ENCODE results near the gene APIP. TPM values are rescaled to one million over a fixed set of nuclear protein-coding genes. Genes with fewer than 3 reads are reported as not detected.

Gene APIP
- polyA plus RNA-seq, 1 experiment, result 10.0 TPM

DNA sequence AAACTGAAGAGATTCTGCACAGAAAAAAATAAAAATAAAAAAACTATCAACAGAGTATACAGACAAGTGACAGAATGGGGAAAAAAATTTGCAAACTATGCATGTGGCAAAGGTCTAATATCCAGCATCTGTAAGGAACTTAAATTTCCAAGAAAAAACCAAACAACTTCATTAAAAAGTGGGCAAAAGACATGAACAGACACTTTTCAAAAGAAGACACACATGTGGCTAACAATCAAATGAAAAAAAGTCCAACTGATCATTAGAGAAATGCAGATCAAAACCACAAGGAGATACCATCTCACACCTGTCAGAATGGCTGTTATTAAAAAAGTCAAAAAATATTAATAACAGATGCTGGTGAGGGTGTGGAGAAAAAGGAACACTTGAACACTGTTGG, 64.3 kb downstream of the APIP start:
- DNase-seq (ENCODE audit: low read depth), result no peak
- ChIA-PET POLR2A (no interaction called here), CTCF (no interaction called here)
- H3K4me3 ChIP-seq (ENCODE audit: low read depth, low read length), result no peak overlapping the region
- H3K27me3 ChIP-seq (ENCODE audit: control insufficient read depth, insufficient read depth, low read length), result peaks cover 6% of the 10 kb centered on the region; the same call in 1 of the 2 replicates
- no peaks in the 10 kb centered on the region for H3K36me3 ChIP-seq (ENCODE audit: control insufficient read depth, insufficient read depth, low read length)
- TF ChIP-seq, protein P1, sequence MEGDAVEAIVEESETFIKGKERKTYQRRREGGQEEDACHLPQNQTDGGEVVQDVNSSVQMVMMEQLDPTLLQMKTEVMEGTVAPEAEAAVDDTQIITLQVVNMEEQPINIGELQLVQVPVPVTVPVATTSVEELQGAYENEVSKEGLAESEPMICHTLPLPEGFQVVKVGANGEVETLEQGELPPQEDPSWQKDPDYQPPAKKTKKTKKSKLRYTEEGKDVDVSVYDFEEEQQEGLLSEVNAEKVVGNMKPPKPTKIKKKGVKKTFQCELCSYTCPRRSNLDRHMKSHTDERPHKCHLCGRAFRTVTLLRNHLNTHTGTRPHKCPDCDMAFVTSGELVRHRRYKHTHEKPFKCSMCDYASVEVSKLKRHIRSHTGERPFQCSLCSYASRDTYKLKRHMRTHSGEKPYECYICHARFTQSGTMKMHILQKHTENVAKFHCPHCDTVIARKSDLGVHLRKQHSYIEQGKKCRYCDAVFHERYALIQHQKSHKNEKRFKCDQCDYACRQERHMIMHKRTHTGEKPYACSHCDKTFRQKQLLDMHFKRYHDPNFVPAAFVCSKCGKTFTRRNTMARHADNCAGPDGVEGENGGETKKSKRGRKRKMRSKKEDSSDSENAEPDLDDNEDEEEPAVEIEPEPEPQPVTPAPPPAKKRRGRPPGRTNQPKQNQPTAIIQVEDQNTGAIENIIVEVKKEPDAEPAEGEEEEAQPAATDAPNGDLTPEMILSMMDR (IDR thresholded peaks at IDR 0.05; ENCODE audit: insufficient read depth, low read depth, low read length), result no peak

DNA sequence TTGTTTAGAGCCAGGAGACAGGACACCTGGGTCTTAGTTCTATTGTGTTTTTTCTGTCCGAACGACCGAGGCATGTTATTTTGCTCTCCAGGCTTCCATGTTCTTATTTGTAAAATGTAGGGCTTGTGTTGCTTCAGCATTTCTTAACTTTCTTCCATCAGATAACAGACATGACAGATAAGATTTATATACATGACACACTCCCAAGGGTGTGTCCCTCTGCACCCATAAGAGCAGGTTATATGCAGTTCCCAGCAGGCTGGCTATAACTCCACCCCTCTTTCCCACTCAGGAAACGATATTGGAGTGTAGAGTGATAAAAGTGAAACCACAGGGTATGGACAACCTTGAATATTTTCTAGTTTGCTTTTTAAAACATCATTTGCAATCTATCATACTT, 65.8 kb downstream of the APIP start:
- H3K36me3 ChIP-seq (ENCODE audit: control insufficient read depth, insufficient read depth, low read length), result no peaks in the 10 kb centered on the region
- TF ChIP-seq, protein P1 (IDR thresholded peaks at IDR 0.05; ENCODE audit: insufficient read depth, low read depth, low read length), result no peak
- ChIA-PET POLR2A (no interaction called here), CTCF (no interaction called here)
- peaks cover 6% of the 10 kb centered on the region; the same call in 1 of the 2 replicates for H3K27me3 ChIP-seq (ENCODE audit: control insufficient read depth, insufficient read depth, low read length)
- no peak for DNase-seq (ENCODE audit: low read depth)
- no peak overlapping the region for H3K4me3 ChIP-seq (ENCODE audit: low read depth, low read length)

DNA sequence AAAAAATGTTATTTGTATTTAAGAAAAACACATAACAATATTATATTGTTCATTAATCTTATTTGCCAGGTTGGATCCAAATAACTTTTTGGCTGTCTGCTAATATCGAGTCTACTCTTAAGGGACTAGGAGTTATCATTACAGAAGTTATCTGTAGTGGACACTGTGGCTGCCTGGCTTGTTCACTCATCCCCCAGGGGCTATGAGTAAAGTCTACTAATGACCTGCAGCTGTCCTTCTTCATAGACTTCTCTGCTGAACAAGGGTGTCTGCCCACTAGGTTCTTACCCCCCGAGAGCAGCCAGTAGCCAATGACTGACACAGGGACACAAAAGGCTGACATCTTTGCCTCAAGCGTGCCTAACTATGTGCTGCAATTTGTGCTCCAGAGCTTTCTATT, 69.7 kb downstream of the APIP start:
- no peak overlapping the region for H3K4me3 ChIP-seq (ENCODE audit: low read depth, low read length)
- ChIA-PET POLR2A (no interaction called here), CTCF (interaction anchor here (1.0 kb wide), 1 partner anchor 10 kb away, joined by 5 read pairs; no protein-coding TSS in a partner anchor)
- H3K27me3 ChIP-seq (ENCODE audit: control insufficient read depth, insufficient read depth, low read length), result peaks cover 15% of the 10 kb centered on the region
- TF ChIP-seq, protein P1 (IDR thresholded peaks at IDR 0.05; ENCODE audit: insufficient read depth, low read depth, low read length), result no peak
- no peak for DNase-seq (ENCODE audit: low read depth)
- no peaks in the 10 kb centered on the region for H3K36me3 ChIP-seq (ENCODE audit: control insufficient read depth, insufficient read depth, low read length)

DNA sequence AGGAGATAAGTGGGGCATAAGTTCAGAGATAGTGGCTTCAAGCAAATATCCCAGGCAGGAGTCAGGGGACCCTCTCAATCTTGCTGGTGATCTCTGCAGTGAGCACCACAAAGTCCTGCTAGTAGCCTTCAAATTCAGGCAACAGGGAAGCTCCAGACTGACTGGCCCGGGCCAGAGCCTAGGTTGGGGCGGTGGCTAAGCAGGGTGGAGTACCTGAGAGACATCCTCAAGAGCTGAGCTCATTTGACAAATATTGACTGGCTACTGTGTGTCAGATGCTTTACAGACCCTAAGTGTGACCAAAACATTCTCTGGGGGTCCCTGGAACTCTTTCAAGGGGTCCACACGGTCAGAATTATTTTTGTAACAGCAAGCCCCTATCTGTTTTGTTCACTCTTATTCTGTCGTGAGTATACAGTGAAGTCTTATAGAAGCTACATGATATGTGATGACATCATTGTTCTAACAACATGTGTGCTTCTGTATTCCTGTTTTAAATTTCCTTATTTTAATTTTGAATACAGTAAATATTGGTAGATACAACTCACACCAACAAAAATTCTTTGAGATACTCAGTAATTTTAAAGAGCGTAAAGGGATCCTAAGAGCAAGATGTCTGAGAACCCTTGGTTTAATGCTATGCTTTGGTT, 71.6 kb downstream of the APIP start:
- TF ChIP-seq, protein P1 (IDR thresholded peaks at IDR 0.05; ENCODE audit: insufficient read depth, low read depth, low read length), result no peak
- H3K27me3 ChIP-seq (ENCODE audit: control insufficient read depth, insufficient read depth, low read length), result peaks cover 12% of the 10 kb centered on the region
- H3K36me3 ChIP-seq (ENCODE audit: control insufficient read depth, insufficient read depth, low read length), result no peaks in the 10 kb centered on the region
- DNase-seq (ENCODE audit: low read depth), result no peak
- ChIA-PET POLR2A (no interaction called here), CTCF (no interaction called here)
- no peak overlapping the region for H3K4me3 ChIP-seq (ENCODE audit: low read depth, low read length)

DNA sequence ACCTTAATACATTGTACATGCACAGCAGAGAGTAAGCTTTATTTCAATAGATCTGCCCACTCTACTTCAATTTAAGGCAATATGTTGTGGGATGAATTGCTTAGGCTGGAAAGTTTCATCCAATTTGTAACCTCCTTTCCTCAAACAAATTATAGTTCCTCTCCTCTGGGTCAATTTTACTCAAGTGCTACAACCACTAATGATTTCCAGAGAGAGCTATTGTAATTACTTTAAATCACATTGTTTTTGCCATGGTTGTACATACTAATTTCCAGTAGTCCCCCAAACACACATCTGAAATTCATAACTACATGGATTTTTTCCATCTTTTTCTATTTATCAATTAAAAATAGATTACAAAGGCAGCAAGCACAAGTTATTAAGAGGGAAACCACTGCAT, 72.9 kb downstream of the APIP start:
- TF ChIP-seq, protein P1 (IDR thresholded peaks at IDR 0.05; ENCODE audit: insufficient read depth, low read depth, low read length), result no peak
- DNase-seq (ENCODE audit: low read depth), result no peak
- POLR2A ChIA-PET, result no interaction called here
- H3K27me3 ChIP-seq (ENCODE audit: control insufficient read depth, insufficient read depth, low read length), result peaks cover 12% of the 10 kb centered on the region
- no peak overlapping the region for H3K4me3 ChIP-seq (ENCODE audit: low read depth, low read length)
- H3K36me3 ChIP-seq (ENCODE audit: control insufficient read depth, insufficient read depth, low read length), result no peaks in the 10 kb centered on the region
- CTCF ChIA-PET, result interaction anchor here (1.1 kb wide), 1 partner anchor 258 kb away, joined by 3 read pairs; no protein-coding TSS in a partner anchor
